ENCODE data around the gene FKBP3. TPM values are rescaled to one million over a fixed set of nuclear protein-coding genes. Genes with fewer than 3 reads are reported as not detected.

The FKBP3 gene
- total RNA-seq, 1 donor from 2014 or later: 144 TPM

GRCh38 chr14:45140661-45141187 lies 6.4 kb upstream of the FKBP3 start:
- peaks cover 4% of the 10 kb centered on the region for H3K36me3 Mint-ChIP-seq (ENCODE audit: low read depth)
- H3K27me3 Mint-ChIP-seq (ENCODE audit: low read depth): no peaks in the 10 kb centered on the region
- no peak overlapping the region for H3K27ac Mint-ChIP-seq (ENCODE audit: unreplicated experiment)
- no peaks in the 10 kb centered on the region for H3K9me3 Mint-ChIP-seq
- no peak for TF ChIP-seq CTCF (conservative IDR thresholded peaks at IDR 0.05)
- DNase-seq (ENCODE audit: low read depth, low spot score): no peak
- peaks cover 27% of the 10 kb centered on the region for H3K4me1 Mint-ChIP-seq
- no peak overlapping the region for H3K4me3 Mint-ChIP-seq

GRCh38 chr14:45136399-45136798 lies 2.1 kb upstream of the FKBP3 start:
- H3K27me3 Mint-ChIP-seq (ENCODE audit: low read depth): no peaks in the 10 kb centered on the region
- no peak for TF ChIP-seq CTCF (conservative IDR thresholded peaks at IDR 0.05)
- H3K4me1 Mint-ChIP-seq: peaks cover 61% of the 10 kb centered on the region
- peaks cover 3% of the 10 kb centered on the region for H3K36me3 Mint-ChIP-seq (ENCODE audit: low read depth)
- no peak for DNase-seq (ENCODE audit: low read depth, low spot score)
- peak overlapping the region; percentile 100 for H3K4me3 Mint-ChIP-seq
- no peaks in the 10 kb centered on the region for H3K9me3 Mint-ChIP-seq
- H3K27ac Mint-ChIP-seq (ENCODE audit: unreplicated experiment): peak overlapping the region; percentile 95

GRCh38 chr14:45135659-45136395 lies 1.5 kb upstream of the FKBP3 start, which contains the start of gene FANCM:
TSS of gene FANCM (plus strand) at chr14:45135930. CDS start at chr14:45136032, 102 bp downstream.
- H3K36me3 Mint-ChIP-seq (ENCODE audit: low read depth): peaks cover 3% of the 10 kb centered on the region
- no peak for TF ChIP-seq CTCF (conservative IDR thresholded peaks at IDR 0.05)

GRCh38 chr14:45135156-45135555 lies 875 bp upstream of the FKBP3 start:
- peaks cover 3% of the 10 kb centered on the region for H3K36me3 Mint-ChIP-seq (ENCODE audit: low read depth)
- H3K27me3 Mint-ChIP-seq (ENCODE audit: low read depth): no peaks in the 10 kb centered on the region
- no peaks in the 10 kb centered on the region for H3K9me3 Mint-ChIP-seq
- H3K4me1 Mint-ChIP-seq: peaks cover 58% of the 10 kb centered on the region
- peak overlapping the region; percentile 100 for H3K4me3 Mint-ChIP-seq
- peak; percentile 5 for DNase-seq (ENCODE audit: low read depth, low spot score)
- no peak for TF ChIP-seq CTCF (conservative IDR thresholded peaks at IDR 0.05)
- peak overlapping the region; percentile 96 for H3K27ac Mint-ChIP-seq (ENCODE audit: unreplicated experiment)

More at GRCh38 chr14:45135659-45136395, 1.5 kb upstream of the FKBP3 start, which contains the start of gene FANCM:
- H3K9me3 Mint-ChIP-seq: no peaks in the 10 kb centered on the region
- DNase-seq (ENCODE audit: low read depth, low spot score): peak; percentile 78
- H3K27me3 Mint-ChIP-seq (ENCODE audit: low read depth): no peaks in the 10 kb centered on the region
- H3K27ac Mint-ChIP-seq (ENCODE audit: unreplicated experiment): peak within 1 kb of the TSS; percentile 96
- H3K4me3 Mint-ChIP-seq: peak within 1 kb of the TSS; percentile 100
- peaks cover 61% of the 10 kb centered on the region for H3K4me1 Mint-ChIP-seq

- peaks cover 57% of the 10 kb centered on the region for H3K4me1 Mint-ChIP-seq
- DNase-seq (ENCODE audit: low read depth, low spot score): no peak
- H3K27me3 Mint-ChIP-seq (ENCODE audit: low read depth): no peaks in the 10 kb centered on the region
- peak overlapping the region; percentile 100 for H3K4me3 Mint-ChIP-seq
- TF ChIP-seq CTCF (conservative IDR thresholded peaks at IDR 0.05): no peak
- no peaks in the 10 kb centered on the region for H3K9me3 Mint-ChIP-seq
- peaks cover 3% of the 10 kb centered on the region for H3K36me3 Mint-ChIP-seq (ENCODE audit: low read depth)
- peak overlapping the region; percentile 100 for H3K27ac Mint-ChIP-seq (ENCODE audit: unreplicated experiment)
These were observed 614 bp downstream of the FKBP3 start for GRCh38 chr14:45133683-45134050.
